ENCODE data around the gene FBLN5. TPM values are rescaled to one million over a fixed set of nuclear protein-coding genes. Genes with fewer than 3 reads are reported as not detected.

Gene FBLN5
- total RNA-seq, 6 experiments from 2014 or later, result 127 to 242 (median 205) TPM

GRCh38 chr14:91945751-91946621 is 1.5 kb downstream of the FBLN5 start:
- peaks cover 13% of the 10 kb centered on the region for H3K36me3 Mint-ChIP-seq (ENCODE audit: low read depth)
- peak overlapping the region; percentile 98 for H3K4me3 Mint-ChIP-seq
- peak overlapping the region; percentile 82 for H3K27ac Mint-ChIP-seq
- peak; percentile 4 for DNase-seq
- H3K4me1 Mint-ChIP-seq (ENCODE audit: low read depth), result peaks cover 42% of the 10 kb centered on the region
- no peaks in the 10 kb centered on the region; the same call in 1 of the 2 replicates for H3K27me3 Mint-ChIP-seq (ENCODE audit: insufficient read depth)
- no peaks in the 10 kb centered on the region for H3K9me3 Mint-ChIP-seq
- TF ChIP-seq CTCF (IDR thresholded peaks at IDR 0.05), result no peak

GRCh38 chr14:91942946-91943345 is 4.5 kb downstream of the FBLN5 start:
- peaks cover 25% of the 10 kb centered on the region for H3K36me3 Mint-ChIP-seq (ENCODE audit: low read depth)
- no peak for DNase-seq
- no peak overlapping the region for H3K27ac Mint-ChIP-seq
- peaks cover 30% of the 10 kb centered on the region for H3K4me1 Mint-ChIP-seq (ENCODE audit: low read depth)
- TF ChIP-seq CTCF (IDR thresholded peaks at IDR 0.05), result no peak
- no peaks in the 10 kb centered on the region; the same call in 1 of the 2 replicates for H3K27me3 Mint-ChIP-seq (ENCODE audit: insufficient read depth)
- no peak overlapping the region for H3K4me3 Mint-ChIP-seq
- no peaks in the 10 kb centered on the region for H3K9me3 Mint-ChIP-seq

GRCh38 chr14:91942128-91942527 is 5.4 kb downstream of the FBLN5 start:
- no peak for TF ChIP-seq CTCF (IDR thresholded peaks at IDR 0.05)
- Mint-ChIP-seq H3K4me3 (no peak overlapping the region), H3K4me1 (ENCODE audit: low read depth) (peaks cover 28% of the 10 kb centered on the region), H3K9me3 (no peaks in the 10 kb centered on the region), H3K27ac (no peak overlapping the region), H3K27me3 (ENCODE audit: insufficient read depth) (no peaks in the 10 kb centered on the region; the same call in 1 of the 2 replicates), H3K36me3 (ENCODE audit: low read depth) (peaks cover 25% of the 10 kb centered on the region)
- no peak for DNase-seq

GRCh38 chr14:91940209-91940608 is 7.3 kb downstream of the FBLN5 start:
- DNase-seq, result no peak
- H3K27me3 Mint-ChIP-seq (ENCODE audit: insufficient read depth), result no peaks in the 10 kb centered on the region; the same call in 1 of the 2 replicates
- H3K36me3 Mint-ChIP-seq (ENCODE audit: low read depth), result peaks cover 39% of the 10 kb centered on the region
- H3K4me3 Mint-ChIP-seq, result no peak overlapping the region
- peaks cover 19% of the 10 kb centered on the region for H3K4me1 Mint-ChIP-seq (ENCODE audit: low read depth)
- TF ChIP-seq CTCF (IDR thresholded peaks at IDR 0.05), result no peak
- H3K27ac Mint-ChIP-seq, result no peak overlapping the region
- H3K9me3 Mint-ChIP-seq, result no peaks in the 10 kb centered on the region

GRCh38 chr14:91935586-91935985 is 11.9 kb downstream of the FBLN5 start:
- H3K4me1 Mint-ChIP-seq (ENCODE audit: low read depth), result peaks cover 9% of the 10 kb centered on the region
- DNase-seq, result no peak
- H3K27me3 Mint-ChIP-seq (ENCODE audit: insufficient read depth), result no peaks in the 10 kb centered on the region; the same call in 1 of the 2 replicates
- H3K4me3 Mint-ChIP-seq, result no peak overlapping the region
- H3K36me3 Mint-ChIP-seq (ENCODE audit: low read depth), result peaks cover 48% of the 10 kb centered on the region
- no peak overlapping the region for H3K27ac Mint-ChIP-seq
- no peak for TF ChIP-seq CTCF (IDR thresholded peaks at IDR 0.05)
- H3K9me3 Mint-ChIP-seq, result no peaks in the 10 kb centered on the region
